Peyer's patch (tissue), 4 donors: ENCODE data around the gene UBE2D1. TPM values are rescaled to one million over a fixed set of nuclear protein-coding genes. Genes with fewer than 3 reads are reported as not detected.

Source experiments
- DNase-seq, 3 donors: peaks; one replicate each; pipeline ENCODE4 v3.0.0-alpha.2; 2017 to 2019
- H3K27ac ChIP-seq, 4 donors: fragments of 200-600 bp; sonication (generic); one replicate each; pipeline ENCODE4 v1.5.1; 2016 to 2019
- H3K27me3 ChIP-seq, 2 donors: fragments of 200-600 bp; sonication (generic); one replicate each; pipeline ENCODE4 v1.5.1; 2019
- H3K36me3 ChIP-seq, 3 donors: fragments of 200-600 bp; sonication (generic); one replicate each; pipeline ENCODE4 v1.5.1; 2016 to 2019
- H3K4me1 ChIP-seq, 4 donors: fragments of 200-600 bp; sonication (generic); one replicate each; pipeline ENCODE4 v1.5.1; 2016 to 2019
- H3K4me3 ChIP-seq, 4 donors: fragments of 200-600 bp; sonication (generic); 1 replicate in 3 of 4; 2 replicates in 1 of 4; pipeline ENCODE4 v1.5.1; 2016 to 2019; ENCODE audit warnings: mild to moderate bottlenecking in 1 of 4
- H3K9me3 ChIP-seq, 4 donors: fragments of 200-600 bp; sonication (generic); one replicate each; pipeline ENCODE4 v1.5.1; 2016 to 2019; ENCODE audit warnings: mild to moderate bottlenecking in 1 of 4
- CTCF ChIP-seq, 6 experiments: fragments of 450-650 bp in 4 of 6; fragments of 200-600 bp in 2 of 6; sonication (generic) in 1 of 6; IDR thresholded peaks; one replicate each; pipeline ENCODE4 v1.5.1; 2017 to 2019; ENCODE audit warnings: antibody characterized with exemption in 6 of 6, mild to moderate bottlenecking in 3 of 6, moderate library complexity in 1 of 6
- POLR2A ChIP-seq, 2 donors: fragments of 450-650 bp; IDR thresholded peaks; one replicate each; pipeline ENCODE4 v1.5.1; 2017; ENCODE audit warnings: antibody characterized with exemption in 2 of 2, mild to moderate bottlenecking in 2 of 2, moderate library complexity in 2 of 2
- total RNA-seq, 4 donors: library from RNA; depleted of rRNA; stranded (reverse); fragments of >200 nt; gene quantifications; one replicate each; pipeline ENCODE4 v1.1.0, GENCODE V29; 2016

UBE2D1 gene
- total RNA-seq: 10 to 100 TPM in 1 of 4 donors, 1 to 10 TPM in 3; 3.5 to 11.9 (median 9.6) TPM

DNA sequence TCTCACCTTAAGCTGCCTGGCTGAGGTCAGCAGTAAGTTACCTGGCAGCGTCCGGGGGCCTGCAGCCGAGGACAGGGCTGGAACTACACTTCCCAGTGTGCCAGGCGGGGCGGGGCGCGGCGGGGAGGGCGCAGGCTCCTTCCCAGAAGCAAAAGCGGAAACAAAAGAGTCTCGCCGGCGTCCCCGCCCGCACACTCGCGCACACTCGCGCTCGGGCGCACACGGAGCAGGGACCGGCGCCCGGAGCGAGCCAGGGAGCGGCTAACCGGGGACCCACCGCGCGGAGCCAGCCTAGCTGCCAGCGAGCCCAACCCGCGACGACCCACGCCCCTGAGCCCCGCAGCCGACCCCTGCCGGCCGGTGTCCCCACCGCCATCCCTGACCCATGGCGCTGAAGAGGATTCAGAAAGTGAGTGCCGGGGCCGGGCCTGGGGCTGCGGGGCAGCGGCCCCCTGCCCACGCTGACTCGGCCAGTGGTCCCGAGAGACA is at the start of gene UBE2D1:
UBE2D1 (plus strand) TSS at position 190 of the 489 bp plus-strand sequence; CDS start at position 386, 196 bp downstream.
- Histone ChIP-seq H3K9me3 (no peaks in the 10 kb centered on the region), H3K27ac (peak within 1 kb of the TSS; percentile 74 to 86 (median 82)), H3K4me1 (peaks cover 0 to 10% (median 0%) of the 10 kb centered on the region in 4 donors), H3K36me3 (no peaks in the 10 kb centered on the region), H3K4me3 (peak within 1 kb of the TSS; percentile 73 to 88 (median 86)), H3K27me3 (no peaks in the 10 kb centered on the region)
- peak; percentile 87 to 95 (median 93) for DNase-seq
- TF ChIP-seq POLR2A (IDR thresholded peaks at IDR 0.05) (peak; percentile 95 to 96), CTCF (IDR thresholded peaks at IDR 0.05) (peak in 2 of 6 experiments; percentile 28 to 31)

DNA sequence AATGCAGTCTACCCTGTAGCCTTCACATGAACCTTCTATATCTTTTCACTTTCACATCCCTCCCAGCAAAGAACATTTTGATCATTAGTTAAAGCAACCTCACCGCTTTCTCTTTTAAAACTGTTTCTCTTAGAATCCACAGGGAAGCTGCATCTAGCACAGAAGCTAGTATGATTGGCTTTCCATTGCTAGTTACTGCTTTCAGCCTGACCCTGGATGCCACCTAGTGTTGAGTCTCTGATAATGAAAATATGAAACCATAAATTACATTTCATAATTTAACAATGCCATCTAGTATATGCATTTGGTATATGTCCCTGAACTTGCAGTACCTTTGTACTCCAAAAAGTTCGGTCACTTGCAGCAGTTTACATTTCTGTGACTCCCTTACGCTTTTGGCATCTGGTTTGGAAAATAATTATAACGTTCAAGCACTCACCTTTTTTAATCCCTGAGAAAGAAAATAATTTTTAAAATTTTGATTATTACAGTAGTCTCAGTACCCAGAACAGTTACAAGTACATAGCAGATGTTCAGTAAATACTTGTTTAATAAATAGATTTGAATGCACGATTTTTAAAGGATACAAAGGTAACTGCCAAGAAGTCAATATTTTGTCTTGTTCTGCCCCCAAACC is 43.1 kb upstream of the UBE2D1 start:
- H3K9me3 ChIP-seq: no peaks in the 10 kb centered on the region
- DNase-seq: peak in 1 of 3 donors; percentile 64
- no peaks in the 10 kb centered on the region for H3K4me1 ChIP-seq
- no peak overlapping the region for H3K4me3 ChIP-seq
- H3K27me3 ChIP-seq: no peaks in the 10 kb centered on the region
- H3K36me3 ChIP-seq: peaks cover 0 to 6% (median 0%) of the 10 kb centered on the region in 3 donors
- TF ChIP-seq CTCF (IDR thresholded peaks at IDR 0.05) (peak; percentile 10 to 95 (median 82)), POLR2A (IDR thresholded peaks at IDR 0.05) (no peak)
- no peak overlapping the region for H3K27ac ChIP-seq

DNA sequence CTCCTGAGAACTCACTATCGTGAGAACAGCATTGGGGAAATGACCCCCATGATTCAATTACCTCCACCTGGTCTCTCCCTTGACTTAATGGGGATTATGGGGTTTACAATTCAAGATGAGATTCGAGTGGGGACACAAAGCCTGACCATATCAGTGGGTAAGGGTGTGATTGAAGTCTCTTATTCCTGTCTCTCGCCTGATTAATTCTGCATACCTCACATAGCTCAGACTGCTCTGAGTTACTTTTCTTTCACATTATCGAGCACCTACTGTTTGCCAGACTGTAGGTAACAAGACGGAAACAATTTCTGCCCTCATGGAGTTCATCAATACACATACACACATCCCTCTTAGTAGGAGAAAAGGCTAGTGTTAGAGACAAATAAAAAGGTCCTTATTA is 40.8 kb upstream of the UBE2D1 start:
- H3K36me3 ChIP-seq: no peaks in the 10 kb centered on the region
- no peak overlapping the region for H3K4me3 ChIP-seq
- no peaks in the 10 kb centered on the region for H3K27me3 ChIP-seq
- no peaks in the 10 kb centered on the region for H3K4me1 ChIP-seq
- H3K27ac ChIP-seq: no peak overlapping the region
- TF ChIP-seq CTCF (IDR thresholded peaks at IDR 0.05): no peak
- no peak for TF ChIP-seq POLR2A (IDR thresholded peaks at IDR 0.05)
- H3K9me3 ChIP-seq: no peaks in the 10 kb centered on the region
- no peak for DNase-seq

- TF ChIP-seq CTCF (IDR thresholded peaks at IDR 0.05) (peak; percentile 47 to 85 (median 83)), POLR2A (IDR thresholded peaks at IDR 0.05) (no peak)
- DNase-seq: peak; percentile 37 to 81 (median 54)
- Histone ChIP-seq H3K4me3 (no peak overlapping the region), H3K27me3 (no peaks in the 10 kb centered on the region), H3K9me3 (no peaks in the 10 kb centered on the region), H3K4me1 (no peaks in the 10 kb centered on the region), H3K27ac (no peak overlapping the region), H3K36me3 (no peaks in the 10 kb centered on the region)
Measured at GRCh38 chr10:58299580-58299979, 35.2 kb upstream of the UBE2D1 start.

- no peaks in the 10 kb centered on the region for H3K36me3 ChIP-seq
- H3K4me1 ChIP-seq: no peaks in the 10 kb centered on the region
- no peak for DNase-seq
- H3K27me3 ChIP-seq: no peaks in the 10 kb centered on the region
- no peak for TF ChIP-seq CTCF (IDR thresholded peaks at IDR 0.05)
- TF ChIP-seq POLR2A (IDR thresholded peaks at IDR 0.05): no peak
- no peak overlapping the region for H3K27ac ChIP-seq
- H3K9me3 ChIP-seq: no peaks in the 10 kb centered on the region
- no peak overlapping the region for H3K4me3 ChIP-seq
Measured at GRCh38 chr10:58300676-58301075, 34.1 kb upstream of the UBE2D1 start.
